ENCODE data around the gene ANXA10. TPM values are rescaled to one million over a fixed set of nuclear protein-coding genes. Genes with fewer than 3 reads are reported as not detected.
"Not testable (repeated sequence)": the region's sequence is repeated elsewhere in the genome, so short reads cannot be mapped to it uniquely, and the experiment has no call there.

The ANXA10 gene
- total RNA-seq, 1 donor from 2014 or later = not detected

DNA sequence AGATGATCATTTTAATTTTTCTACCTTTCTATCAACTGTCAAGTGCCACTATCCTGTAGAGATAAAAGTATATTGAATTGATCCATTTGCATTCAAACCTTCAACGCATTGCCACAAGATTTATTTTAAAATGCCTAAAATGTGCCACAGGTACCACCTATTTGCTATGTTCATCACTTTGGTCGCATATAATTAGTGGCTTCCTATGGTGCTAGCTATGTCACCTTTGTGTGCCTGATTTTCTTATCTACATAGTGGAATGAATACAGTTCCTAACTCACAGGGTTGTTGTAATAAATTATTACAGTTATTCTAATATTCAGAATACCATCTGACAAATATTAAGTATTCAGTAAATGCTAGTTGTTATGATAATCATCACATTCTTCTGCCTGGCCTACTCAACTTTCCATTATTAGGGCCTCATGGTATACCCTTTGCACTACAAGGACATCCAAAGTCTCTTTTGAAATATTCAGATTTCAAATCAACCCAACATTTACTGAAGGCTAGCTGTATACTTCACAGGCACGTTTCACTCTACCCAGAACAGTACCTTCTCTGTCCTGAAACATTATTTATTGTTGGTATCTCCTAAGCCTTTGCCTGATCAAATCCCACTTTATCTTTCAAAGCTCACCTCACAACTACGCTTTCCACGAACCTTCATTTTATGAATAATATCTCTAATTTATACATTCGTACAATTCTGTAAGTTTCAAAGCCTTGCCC is 62.4 kb downstream of the ANXA10 start:
- no peak for DNase-seq (ENCODE audit: low spot score)

DNA sequence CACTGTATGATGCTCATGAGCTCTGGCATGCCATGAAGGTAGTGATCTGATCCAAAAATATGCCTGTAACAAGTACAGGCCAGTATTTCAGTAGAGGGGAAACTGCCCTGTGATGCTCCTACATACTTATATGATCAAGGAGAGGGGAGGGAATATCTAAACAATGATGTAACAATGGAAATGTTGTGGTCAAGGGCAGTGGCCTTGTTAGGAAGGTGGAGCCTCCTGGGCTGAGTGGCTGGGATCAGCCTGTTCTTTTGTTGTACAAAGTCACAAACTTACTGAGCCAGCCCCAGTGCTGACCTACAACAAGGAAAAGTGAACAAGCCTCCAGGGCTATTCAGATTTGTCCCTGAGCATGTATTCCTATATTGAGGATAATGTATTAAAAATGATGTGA is 70.3 kb downstream of the ANXA10 start:
- DNase-seq (ENCODE audit: low spot score) = no peak

DNA sequence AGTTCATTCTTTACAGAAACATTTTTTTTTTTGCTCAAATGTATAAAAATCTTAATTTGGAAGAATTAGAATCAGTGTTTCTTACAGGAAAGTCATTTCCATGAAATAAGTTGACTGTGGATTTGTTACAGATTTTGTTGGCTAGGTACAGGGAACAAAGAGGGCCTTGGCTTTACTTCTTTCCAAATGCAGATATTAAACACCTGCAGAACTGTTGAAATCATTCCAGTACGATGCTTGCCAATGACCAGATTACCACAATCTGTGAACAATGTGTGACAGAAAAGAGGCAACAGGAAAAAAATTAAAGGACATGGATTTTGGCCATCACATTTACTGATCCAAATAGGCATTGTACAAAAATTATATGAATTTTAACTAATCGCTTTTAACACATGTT is 70.8 kb downstream of the ANXA10 start:
- DNase-seq (ENCODE audit: low spot score) = no peak

DNA sequence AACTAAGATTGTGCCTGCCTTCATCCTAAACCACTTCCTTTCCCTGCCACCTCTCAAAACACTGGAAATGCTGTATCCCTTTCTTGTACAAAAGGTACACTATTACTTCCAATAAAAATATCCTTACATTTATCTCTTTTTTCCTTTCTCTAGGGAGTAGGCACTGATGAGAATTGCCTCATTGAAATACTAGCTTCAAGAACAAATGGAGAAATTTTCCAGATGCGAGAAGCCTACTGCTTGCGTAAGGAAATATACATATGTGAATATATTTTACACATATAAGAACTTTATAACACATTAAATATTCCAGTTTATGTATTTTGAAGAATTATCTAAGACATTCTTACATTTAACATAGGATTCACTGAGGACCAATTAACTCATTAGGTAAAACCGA is 71.7 kb downstream of the ANXA10 start:
- DNase-seq (ENCODE audit: low spot score) = no peak

DNA sequence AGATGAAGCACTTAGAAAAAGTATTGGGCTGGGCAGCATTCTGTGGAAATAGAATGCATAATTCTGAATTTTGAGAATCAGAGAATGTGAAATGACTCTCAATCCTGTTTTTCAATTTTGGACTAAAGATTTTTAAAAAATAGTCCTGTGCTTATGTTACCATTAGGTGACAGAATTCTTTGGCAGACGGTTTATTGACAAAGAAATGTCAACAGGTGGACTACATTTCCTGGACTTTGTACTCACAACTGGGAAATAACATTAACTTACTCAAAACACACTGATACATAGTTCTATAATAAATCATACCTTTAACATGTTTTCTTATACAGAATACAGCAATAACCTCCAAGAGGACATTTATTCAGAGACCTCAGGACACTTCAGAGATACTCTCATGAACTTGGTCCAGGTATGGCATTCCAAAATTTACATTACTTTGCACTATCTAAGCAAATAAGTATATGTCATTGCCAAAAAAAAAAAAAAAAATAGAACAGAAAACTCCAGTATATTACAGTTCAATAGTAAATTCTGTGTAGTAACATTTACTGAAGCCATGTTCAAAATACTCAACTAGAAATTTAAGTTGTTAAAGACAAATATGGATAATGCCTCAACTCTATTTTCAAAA is 72.7 kb downstream of the ANXA10 start:
- DNase-seq (ENCODE audit: low spot score) = no peak

DNA sequence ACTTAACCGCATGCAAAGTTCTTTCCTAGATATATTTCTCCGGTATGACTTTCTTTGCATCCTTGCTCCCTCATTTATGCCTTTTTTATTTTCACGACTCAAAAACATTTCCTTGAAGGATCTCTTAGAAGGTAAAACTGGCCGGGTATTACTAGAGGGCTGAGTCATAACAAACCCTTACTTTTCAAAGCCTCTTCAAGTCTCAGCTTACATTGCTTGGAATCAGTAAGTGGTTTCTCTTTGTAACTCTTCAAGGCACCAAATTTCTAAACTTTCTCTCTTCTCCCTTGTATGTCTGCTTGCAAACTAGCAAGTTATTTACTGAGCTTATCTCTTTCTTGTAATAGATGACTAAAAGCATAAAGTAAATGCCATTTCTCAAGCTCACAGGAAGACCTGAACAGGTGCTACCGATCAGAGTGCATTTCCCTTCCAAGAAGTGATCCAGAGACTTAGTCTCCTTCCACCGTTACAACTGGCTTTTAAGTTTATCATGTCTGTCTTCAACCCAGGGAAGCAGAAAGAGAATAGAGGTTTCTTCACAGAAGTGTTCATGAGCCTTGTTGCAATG is 75.5 kb downstream of the ANXA10 start:
- DNase-seq (ENCODE audit: low spot score) = no peak

DNA sequence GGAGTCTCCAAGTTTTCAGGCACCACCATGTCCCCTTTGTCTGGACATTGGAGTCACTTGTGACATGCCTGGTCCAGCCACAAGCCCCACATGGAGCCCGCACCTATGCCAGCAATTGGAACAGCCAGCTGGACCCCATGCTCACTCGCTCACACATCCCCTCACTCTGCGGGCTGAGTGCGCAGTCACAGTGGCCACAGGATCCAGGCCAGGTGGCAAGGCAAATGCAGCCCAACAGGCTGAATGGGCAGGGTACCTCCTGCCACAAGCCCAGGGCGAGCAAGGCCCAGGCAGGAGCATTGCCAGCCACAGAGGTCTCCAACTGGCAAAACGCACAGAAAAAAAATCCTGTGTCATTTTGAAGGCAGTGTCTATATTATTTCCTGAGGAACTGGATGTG is 82.0 kb downstream of the ANXA10 start:
- DNase-seq (ENCODE audit: low spot score) = no peak

DNA sequence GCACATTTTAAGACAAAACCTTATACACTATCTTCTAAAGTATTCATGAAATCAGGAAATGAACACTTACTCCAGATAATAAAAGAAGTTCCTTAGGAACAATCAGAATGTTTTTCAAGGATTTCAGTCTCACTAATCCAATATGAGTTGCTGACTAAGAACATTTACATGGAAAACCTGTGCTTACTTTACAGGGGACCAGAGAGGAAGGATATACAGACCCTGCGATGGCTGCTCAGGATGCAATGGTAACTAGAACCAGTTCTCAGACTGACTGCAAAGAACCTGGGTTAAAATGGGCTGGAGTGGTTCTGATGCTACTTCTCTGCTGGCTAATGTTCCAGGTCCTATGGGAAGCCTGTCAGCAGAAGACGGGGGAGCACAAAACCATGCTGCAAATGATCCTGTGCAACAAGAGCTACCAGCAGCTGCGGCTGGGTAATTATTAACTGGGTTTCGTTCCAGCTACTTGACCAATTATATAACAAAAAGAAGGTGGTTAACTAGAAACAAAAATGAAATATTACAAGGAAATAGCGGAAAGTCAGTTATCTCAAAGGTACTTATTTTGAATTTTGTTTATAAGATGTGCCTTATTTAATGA is 85.3 kb downstream of the ANXA10 start:
- no peak for DNase-seq (ENCODE audit: low spot score)

DNA sequence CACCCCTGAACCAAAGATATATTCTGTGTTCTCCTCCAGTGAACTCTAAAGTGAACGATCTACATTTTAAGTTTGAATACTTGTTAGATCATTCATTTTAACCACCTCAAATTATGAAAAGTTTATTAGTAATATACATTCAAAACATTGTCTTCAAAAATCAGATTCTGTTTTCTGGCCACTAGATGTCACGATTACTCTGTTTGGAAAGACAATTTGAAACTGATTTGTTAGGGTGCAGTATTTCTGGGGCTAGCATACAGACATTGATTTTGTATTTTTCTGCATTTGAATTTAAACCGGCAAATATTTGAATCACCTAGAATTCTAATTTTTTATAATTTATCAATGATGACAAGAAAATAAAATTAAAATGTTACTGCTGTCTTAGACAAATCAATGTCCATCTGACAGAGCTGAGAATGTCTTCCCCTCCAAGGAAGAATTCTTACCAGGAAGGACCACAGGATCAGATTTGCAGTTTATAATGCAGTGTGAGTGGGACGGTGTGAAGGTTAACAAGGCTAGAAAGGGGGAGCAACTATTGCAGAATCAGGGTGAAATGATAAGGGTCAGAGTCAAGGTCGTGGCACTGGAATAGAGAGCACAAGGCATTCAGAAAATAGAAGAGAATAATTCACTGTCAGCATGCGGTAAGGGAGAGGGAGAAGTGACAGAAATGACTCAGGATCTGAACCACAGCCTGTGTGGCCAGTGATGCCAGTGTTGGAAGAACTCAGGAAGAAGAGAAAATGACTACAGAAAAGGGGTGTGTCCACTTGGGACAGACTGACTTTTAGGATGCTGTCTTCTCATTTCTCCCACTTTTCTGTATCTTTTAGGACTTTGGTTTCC is 91.6 kb downstream of the ANXA10 start:
- DNase-seq (ENCODE audit: low spot score) = no peak

DNA sequence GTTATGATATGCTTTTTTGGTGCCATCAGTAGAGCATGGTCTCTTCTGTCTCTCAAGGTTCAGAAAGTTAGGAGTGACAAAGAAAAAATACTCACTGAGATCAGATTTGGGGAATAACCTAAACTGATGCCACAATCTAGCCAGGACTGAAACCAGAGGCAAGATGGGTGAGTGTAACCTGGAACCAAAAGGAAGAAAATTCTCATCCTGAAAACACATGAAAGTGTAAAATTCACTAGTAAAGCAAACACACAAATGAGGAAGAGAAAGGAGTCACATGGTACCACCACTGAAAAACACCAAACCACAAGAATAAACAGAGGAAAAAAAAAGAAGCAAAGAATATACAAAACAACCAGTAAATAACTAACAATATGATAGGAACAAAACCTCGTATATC is 96.4 kb downstream of the ANXA10 start:
- no peak for DNase-seq (ENCODE audit: low spot score)

DNA sequence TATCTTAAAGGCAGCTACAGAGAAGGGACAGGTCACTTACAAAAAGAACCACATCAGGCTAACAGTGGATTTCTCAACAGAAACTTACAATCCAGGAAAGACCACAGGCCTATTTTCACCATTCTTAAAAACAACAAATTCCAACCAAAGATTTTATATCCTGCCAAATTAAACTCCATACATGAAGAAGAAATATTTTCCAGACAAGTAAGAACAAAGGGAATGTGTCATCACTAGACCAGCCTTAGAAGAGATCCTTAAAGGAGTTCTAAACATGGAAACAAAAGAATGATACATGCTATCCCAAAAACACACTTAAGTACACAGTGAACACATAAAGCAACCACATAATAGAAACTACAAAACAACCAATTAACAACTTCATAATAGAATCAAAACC is 105.6 kb downstream of the ANXA10 start:
- no peak for DNase-seq (ENCODE audit: low spot score)

DNA sequence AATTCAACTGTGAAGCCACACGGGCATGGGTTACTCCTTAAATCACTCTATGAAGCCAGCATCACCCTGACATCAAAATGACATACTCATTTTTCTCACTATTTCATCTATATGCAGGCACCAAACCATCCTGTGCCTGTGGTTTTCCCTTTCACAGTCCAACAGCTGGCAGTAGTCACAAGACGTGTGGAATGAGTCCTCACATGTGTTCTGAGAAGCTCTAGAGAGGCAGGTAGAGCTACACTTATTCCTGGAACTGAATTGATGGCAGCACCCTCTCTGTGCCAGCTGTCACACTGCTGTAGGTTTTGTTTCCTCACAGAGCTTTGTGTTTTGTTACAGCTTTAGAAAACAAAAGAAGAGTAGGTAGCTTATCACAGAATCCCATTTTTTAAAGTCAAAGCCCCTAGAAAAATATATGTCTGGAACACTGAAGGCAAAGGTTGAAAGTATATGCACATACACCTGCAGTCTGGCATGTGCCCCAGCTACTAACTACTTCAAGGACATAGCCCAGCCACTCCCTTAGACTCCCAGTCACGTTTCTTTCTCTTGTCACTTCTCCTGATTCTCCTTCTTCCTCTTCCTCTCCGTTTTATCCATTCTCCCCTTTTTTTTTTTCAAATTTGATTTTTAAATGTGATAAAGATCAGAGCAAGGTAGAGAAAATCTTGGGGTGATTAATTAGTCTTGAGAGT is 107.1 kb downstream of the ANXA10 start:
- no peak for DNase-seq (ENCODE audit: low spot score)

DNA sequence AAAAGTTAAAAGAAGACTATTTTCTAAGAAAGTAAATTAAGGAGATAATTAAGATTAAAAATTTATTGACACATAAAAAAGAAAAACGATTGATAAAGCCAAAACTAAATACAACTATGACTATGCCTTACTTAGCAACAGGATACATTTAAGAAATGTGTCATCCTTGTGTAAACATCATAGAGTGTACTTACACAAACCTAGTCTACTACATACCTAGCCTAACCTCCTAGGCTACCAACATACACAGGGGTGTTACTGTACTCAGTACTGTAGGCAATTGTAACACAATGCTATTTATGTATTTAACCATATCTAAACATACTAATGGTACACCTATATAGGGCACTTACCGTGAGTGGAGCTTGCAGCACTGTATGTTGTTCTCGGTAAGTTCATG is 108.3 kb downstream of the ANXA10 start:
- no peak for DNase-seq (ENCODE audit: low spot score)

DNA sequence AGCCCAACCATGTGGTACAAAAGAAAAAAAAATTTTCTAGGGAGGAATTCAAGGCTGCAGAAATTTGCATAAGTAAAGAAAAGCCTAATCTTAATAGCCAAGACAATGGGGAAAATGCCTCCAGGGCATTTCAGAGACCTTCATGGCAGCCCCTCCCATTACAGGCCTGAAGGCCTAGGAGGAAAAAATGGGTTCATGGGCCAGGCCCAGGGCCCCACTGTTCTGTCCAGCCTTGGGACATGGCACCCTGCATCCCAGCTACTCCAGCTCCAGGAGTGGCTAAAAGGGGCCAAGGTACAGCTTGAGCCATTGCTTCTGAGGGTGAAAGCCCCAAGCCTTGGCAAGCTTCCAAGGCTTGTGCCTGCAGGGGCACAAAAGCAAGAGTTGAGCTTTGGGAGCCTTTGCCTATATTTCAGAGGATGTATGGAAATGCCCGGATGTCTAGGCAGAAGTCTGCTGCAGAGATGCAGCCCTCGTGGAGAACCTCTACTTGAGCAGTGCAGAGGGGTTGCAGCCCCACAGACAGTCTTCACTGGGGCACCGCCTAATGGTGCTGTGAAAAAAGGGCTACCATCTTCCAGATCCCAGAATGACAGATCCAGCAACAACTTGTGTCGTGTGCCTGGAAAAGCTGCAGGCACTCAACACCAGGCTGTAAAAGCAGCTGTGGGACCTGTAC is 111.0 kb downstream of the ANXA10 start:
- DNase-seq (ENCODE audit: low spot score) = no peak

DNA sequence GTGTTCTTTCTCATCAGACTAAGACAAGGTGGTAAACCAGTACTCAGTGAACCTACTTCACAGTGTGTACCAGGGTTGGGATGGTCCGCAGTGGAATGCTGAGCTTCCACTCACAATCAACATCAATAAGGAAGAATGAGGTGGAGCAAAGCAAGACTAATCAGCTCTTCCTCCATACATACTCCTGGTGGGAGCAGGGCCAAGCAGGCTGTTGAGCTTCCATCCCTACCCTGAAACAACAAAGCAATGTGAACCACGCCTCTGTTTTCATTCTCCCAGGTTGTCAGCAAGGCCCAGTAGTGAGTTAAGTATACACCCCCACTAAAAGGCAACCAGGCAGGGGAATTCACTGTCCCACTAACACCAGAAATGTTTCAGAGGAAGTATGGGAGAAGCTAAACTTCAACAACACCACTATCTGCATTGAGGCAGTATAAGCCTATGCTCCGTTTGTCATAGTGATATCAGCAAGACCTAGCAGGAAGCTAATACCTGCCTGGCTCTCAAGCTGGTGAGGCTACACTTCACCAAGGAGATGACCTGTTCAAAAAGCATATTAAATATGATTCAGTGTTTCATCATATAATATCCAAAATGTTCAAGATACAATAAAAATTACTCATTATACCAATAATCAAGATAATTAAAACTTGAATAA is 116.7 kb downstream of the ANXA10 start:
- no peak for DNase-seq (ENCODE audit: low spot score)

DNA sequence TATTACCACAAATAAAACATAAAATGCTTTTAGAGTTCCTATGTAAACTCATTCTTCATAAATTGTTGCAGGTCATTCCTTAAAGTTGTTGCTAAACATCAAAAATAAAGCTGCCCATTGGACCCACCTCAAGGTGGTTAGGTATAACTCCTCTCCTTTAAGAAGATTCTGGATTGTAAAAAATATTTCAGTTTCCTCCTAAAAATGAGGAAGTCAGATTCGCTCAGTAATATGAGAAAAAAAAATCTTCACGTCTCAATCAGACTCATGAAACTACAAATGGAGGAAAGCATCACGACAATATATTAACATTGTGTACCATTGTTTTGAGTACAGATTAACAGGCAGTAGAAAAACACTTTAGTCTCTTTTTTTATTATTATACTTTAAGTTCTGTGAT is 120.3 kb downstream of the ANXA10 start:
- DNase-seq (ENCODE audit: low spot score) = no peak

DNA sequence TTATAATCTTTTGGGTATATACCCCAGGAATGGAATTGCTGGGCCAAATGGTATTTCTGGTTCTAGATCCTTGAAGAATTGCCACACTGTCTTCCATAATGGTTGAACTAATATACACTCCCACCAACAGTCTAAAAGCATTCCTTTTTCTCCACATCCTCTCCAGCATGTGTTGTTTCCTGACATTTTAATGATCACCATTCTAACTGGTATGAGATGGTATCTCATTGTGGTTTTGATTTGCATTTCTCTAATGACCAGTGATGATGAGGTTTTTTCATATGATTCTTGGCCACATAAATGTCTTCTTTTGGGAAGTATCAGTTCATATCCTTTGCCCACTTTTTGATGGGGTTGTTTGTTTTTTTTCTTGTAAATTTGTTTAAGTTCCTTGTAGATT is 121.2 kb downstream of the ANXA10 start:
- DNase-seq (ENCODE audit: low spot score) = not testable (repeated sequence)

DNA sequence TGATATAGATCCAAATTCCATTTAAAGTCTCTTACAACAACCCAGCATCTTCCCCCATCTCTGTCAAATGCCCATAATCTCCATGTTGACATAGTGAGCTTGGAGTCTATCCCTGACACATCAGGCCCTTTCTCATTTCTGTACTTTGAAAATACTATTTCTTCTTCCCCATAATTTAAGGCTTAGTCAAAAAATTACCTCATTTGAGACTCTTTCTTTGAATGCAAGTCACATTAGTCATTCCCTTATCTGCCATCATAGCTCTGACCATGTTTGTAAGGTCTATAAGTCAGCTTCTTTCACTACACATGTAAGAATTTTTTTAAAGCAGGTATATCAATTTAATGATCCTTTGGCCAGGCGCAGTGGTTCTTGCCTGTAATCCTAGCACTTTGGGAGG is 126.3 kb downstream of the ANXA10 start:
- DNase-seq (ENCODE audit: low spot score) = no peak

DNA sequence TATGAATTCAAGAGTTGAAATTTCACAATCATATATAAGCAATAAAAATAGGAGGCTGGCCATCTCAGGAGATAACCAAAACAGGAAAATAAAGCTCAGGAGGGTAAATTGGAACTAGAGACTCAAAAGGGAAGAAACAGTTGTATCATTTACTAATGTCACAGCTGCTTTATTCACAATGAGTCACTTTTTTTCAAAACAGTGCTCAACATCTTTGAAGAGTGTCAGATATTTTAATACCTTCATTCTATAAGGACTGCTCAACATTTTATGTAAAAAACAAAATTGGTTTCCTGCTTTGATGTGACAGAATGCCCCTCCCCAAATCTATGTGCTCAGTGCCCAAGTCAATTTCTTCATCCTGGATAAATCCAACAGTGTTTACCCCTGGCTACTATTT is 128.6 kb downstream of the ANXA10 start:
- no peak for DNase-seq (ENCODE audit: low spot score)

DNA sequence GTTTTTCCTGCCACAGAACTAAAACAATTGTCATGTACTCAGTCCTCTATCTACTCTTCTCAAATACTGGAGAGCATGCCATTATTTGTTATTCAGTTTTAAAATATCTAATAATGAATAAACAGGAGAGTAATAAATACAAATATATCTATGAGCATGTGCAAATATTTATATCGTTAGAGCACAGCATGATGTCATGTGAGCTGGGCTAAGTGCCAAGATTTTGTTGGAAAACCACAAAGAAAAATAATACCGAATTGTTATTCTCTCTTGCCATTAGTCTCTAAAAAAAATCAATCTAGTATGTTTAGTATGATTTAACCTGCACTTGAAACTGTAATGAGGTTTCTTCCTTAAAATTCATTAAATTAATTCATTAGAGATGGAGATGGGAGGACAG is 129.0 kb downstream of the ANXA10 start:
- DNase-seq (ENCODE audit: low spot score) = no peak

Measured in mesenteric fat pad (tissue), 1 donor.